HG02943 (cell line): ENCODE results near the gene SLC5A12.
A peak's percentile ranks its signal among the peaks of the same experiment; 100 is the strongest.
"Not testable (repeated sequence)": the region's sequence is repeated elsewhere in the genome, so short reads cannot be mapped to it uniquely, and the experiment has no call there.

ENCODE experiments used
- ATAC-seq: cut with Tn5 transposase; IDR thresholded peaks from one replicate; pipeline ENCODE4 v1.9.1; 2021; ENCODE audit warnings: mild to moderate bottlenecking, low read depth, moderate library complexity; ENCODE audit not compliant: unreplicated experiment

SLC5A12 gene

GRCh38 chr11:26665036-26665435 lies 56.8 kb downstream of the SLC5A12 start:
- no peak for ATAC-seq

- no peak for ATAC-seq
These were observed 58.9 kb downstream of the SLC5A12 start for GRCh38 chr11:26662916-26663315.

GRCh38 chr11:26655287-26655686 lies 66.6 kb downstream of the SLC5A12 start:
- ATAC-seq: no peak

- no peak for ATAC-seq
These were observed 69.9 kb downstream of the SLC5A12 start for GRCh38 chr11:26651916-26652315.

- peak; percentile 89 for ATAC-seq
These were observed 72.0 kb downstream of the SLC5A12 start for GRCh38 chr11:26649884-26650283.

- ATAC-seq: not testable (repeated sequence)
These were observed 78.5 kb downstream of the SLC5A12 start for GRCh38 chr11:26643314-26643713.

GRCh38 chr11:26632691-26633159 lies 89.1 kb downstream of the SLC5A12 start:
- no peak for ATAC-seq

- ATAC-seq: no peak
These were observed 95.5 kb downstream of the SLC5A12 start for GRCh38 chr11:26626346-26626745.

- ATAC-seq: no peak
These were observed 98.7 kb downstream of the SLC5A12 start for GRCh38 chr11:26623076-26623659.

- ATAC-seq: no peak
These were observed 99.7 kb downstream of the SLC5A12 start for GRCh38 chr11:26622181-26622580.

GRCh38 chr11:26621132-26621531 lies 100.7 kb downstream of the SLC5A12 start:
- ATAC-seq: no peak

GRCh38 chr11:26620282-26621045 lies 101.4 kb downstream of the SLC5A12 start:
- no peak for ATAC-seq

- no peak for ATAC-seq
These were observed 103.4 kb downstream of the SLC5A12 start for GRCh38 chr11:26618441-26618840.
